ENCODE measurements around the gene FUS. TPM values are rescaled to one million over a fixed set of nuclear protein-coding genes. Genes with fewer than 3 reads are reported as not detected.

FUS gene
- total and polyA plus RNA-seq, 2 of the 13 experiments (the other 11 are each of a cell fraction or from before 2014, with no cell fraction given): 68.1 to 168 TPM

GRCh38 chr16:31138621-31139578, 41.0 kb upstream of the FUS start (continued):
- TF ChIP-seq THAP9 (CRISPR knock-in tag; IDR thresholded peaks at IDR 0.05; ENCODE audit: borderline replicate concordance) (no peak), TBL1XR1 (IDR thresholded peaks at IDR 0.05; ENCODE audit: borderline replicate concordance, low read length, partially characterized antibody) (no peak), MXI1 (IDR thresholded peaks at IDR 0.05; ENCODE audit: borderline replicate concordance, low read depth, low read length) (peak; percentile 89; the same call in 1 of the 3 replicates), ZNF232 (CRISPR knock-in tag; IDR thresholded peaks at IDR 0.05; ENCODE audit: borderline replicate concordance) (no peak), MBD4 (IDR thresholded peaks at IDR 0.05; ENCODE audit: borderline replicate concordance, low read length) (no peak), TFE3 (CRISPR knock-in tag; IDR thresholded peaks at IDR 0.05) (no peak), MED13 (CRISPR knock-in tag; IDR thresholded peaks at IDR 0.05) (no peak), BCL3 (CRISPR knock-in tag; IDR thresholded peaks at IDR 0.05) (peak; percentile 62), ZNF414 (CRISPR knock-in tag; IDR thresholded peaks at IDR 0.05) (no peak), ZSCAN20 (CRISPR knock-in tag; IDR thresholded peaks at IDR 0.05; ENCODE audit: borderline replicate concordance) (no peak), ZUFSP (CRISPR knock-in tag; IDR thresholded peaks at IDR 0.05; ENCODE audit: borderline replicate concordance) (no peak), ZFP62 (CRISPR knock-in tag; IDR thresholded peaks at IDR 0.05) (no peak), ZNF7 (CRISPR knock-in tag; IDR thresholded peaks at IDR 0.05) (no peak), ZNF101 (CRISPR knock-in tag; IDR thresholded peaks at IDR 0.05; ENCODE audit: borderline replicate concordance, low read depth) (no peak), ZFP1 (CRISPR knock-in tag; IDR thresholded peaks at IDR 0.05) (no peak), EED (CRISPR knock-in tag; IDR thresholded peaks at IDR 0.05) (no peak), CHCHD3 (CRISPR knock-in tag; IDR thresholded peaks at IDR 0.05) (no peak), RARG (CRISPR knock-in tag; IDR thresholded peaks at IDR 0.05; ENCODE audit: low read depth) (no peak), CERS6 (CRISPR knock-in tag; IDR thresholded peaks at IDR 0.05) (no peak)

All from HepG2 (cell line).